Astrocyte (in vitro differentiated cells and primary cell): ENCODE results near the gene SAMD14. TPM values are rescaled to one million over a fixed set of nuclear protein-coding genes. Genes with fewer than 3 reads are reported as not detected.

Experiments used
- total RNA-seq: library from RNA; stranded (reverse); gene quantifications from 2 replicates; pipeline ENCODE4 v1.2.1, GENCODE V29; 2021

SAMD14 gene
- total RNA-seq, 1 donor from 2014 or later, result 10.8 TPM

Other genes starting within 250 kb of the SAMD14 start
- not detected in 2 replicates for gene DLX4, start 161.0 kb downstream of the SAMD14 start, total RNA-seq
- 1.00 and 1.2 TPM in 2 replicates for gene DLX3, start 134.9 kb downstream of the SAMD14 start, total RNA-seq
- gene ITGA3, start 74.0 kb downstream of the SAMD14 start, total RNA-seq, result 319 and 373 TPM in 2 replicates
- 25.8 and 26.8 TPM in 2 replicates for gene PDK2, start 34.8 kb downstream of the SAMD14 start, total RNA-seq
- 73.6 and 75.9 TPM in 2 replicates for gene PPP1R9B, start 20.5 kb upstream of the SAMD14 start, total RNA-seq
- gene SGCA, start 35.8 kb upstream of the SAMD14 start, total RNA-seq, result 0.32 TPM in 1 of 2 replicates, not detected in the other
- gene COL1A1, start 71.5 kb upstream of the SAMD14 start, total RNA-seq, result 12,796 and 18,656 TPM in 2 replicates
- gene TMEM92, start 144.3 kb upstream of the SAMD14 start, total RNA-seq, result 18.3 and 28.2 TPM in 2 replicates
- 41.0 and 47.3 TPM in 2 replicates for gene XYLT2, start 216.0 kb upstream of the SAMD14 start, total RNA-seq
- 57.3 and 60.3 TPM in 2 replicates for gene MRPL27, start 243.0 kb upstream of the SAMD14 start, total RNA-seq
- 3.0 and 3.1 TPM in 2 replicates for gene EME1, start 243.1 kb upstream of the SAMD14 start, total RNA-seq